GM12878 (cell line): ENCODE data around the gene ZBTB48. TPM values are rescaled to one million over a fixed set of nuclear protein-coding genes. Genes with fewer than 3 reads are reported as not detected.

Experiments used
- ATAC-seq: fragments of 200-7000 bp; cut with Tn5 transposase; 3 replicates; pipeline ENCODE4 v1.9.1; 2020; ENCODE audit warnings: mild to moderate bottlenecking, moderate library complexity
- BruUV-seq: library from RNA; stranded (reverse); fragments of 400-500 nt; replicated peaks from 2 replicates; lab custom pipeline; 2021; lab: Mats Ljungman, UMichigan
- CTCF ChIA-PET: fragments of 300-600 bp; sonication (Branson Sonifier 250); formaldehyde crosslinking; extraction: SDS; loops from one replicate; lab custom pipeline; 2021; ENCODE audit warnings: inconsistent platforms; lab: Yijun Ruan, JAX
- POLR2A ChIA-PET: fragments of 350-600 bp; formaldehyde crosslinking; extraction: SDS; loops from one replicate; lab custom pipeline; 2021; ENCODE audit warnings: inconsistent platforms; lab: Charles Lee
- RAD21 ChIA-PET: fragments of 300-600 bp; sonication (Branson Sonifier 250); formaldehyde crosslinking; loops from one replicate; lab custom pipeline; 2023; ENCODE audit warnings: antibody characterized with exemption; ENCODE audit not compliant: unreplicated experiment; lab: Charles Lee
- SMC1A ChIA-PET: fragments of 300-600 bp; sonication (Branson Sonifier 250); formaldehyde crosslinking; loops from one replicate; lab custom pipeline; 2023; ENCODE audit not compliant: unreplicated experiment, uncharacterized antibody; lab: Charles Lee
- DNase-seq: peaks from one replicate; pipeline ENCODE4 v3.0.0-alpha.2; 2011; ENCODE audit warnings: low read depth, low spot score
- FAIRE-seq: peaks from 3 replicates; lab custom pipeline; 2011; peaks lifted over from hg19 to GRCh38; lab: Jason Lieb, UNC
- H2AFZ ChIP-seq: 2 replicates; pipeline ENCODE4 v1.6.0; 2011; ENCODE audit warnings: low read depth, low read length, control low read depth; ENCODE audit not compliant: control insufficient read depth
- H3K27ac ChIP-seq: 2 replicates; pipeline ENCODE4 v1.5.1; 2011; ENCODE audit warnings: control low read depth; ENCODE audit not compliant: control insufficient read depth, insufficient read depth
- H3K27me3 ChIP-seq, 2 experiments: replicated peaks in 1 of 2; 2 replicates each; pipeline versions ENCODE4 v1.6.0 to v1.6.1; 2011; ENCODE audit warnings: low read length in 1 of 2; ENCODE audit not compliant: control insufficient read depth in 2 of 2, insufficient read depth in 2 of 2
- H3K36me3 ChIP-seq, 2 experiments: 2 replicates each; pipeline ENCODE4 v1.5.1; 2011; ENCODE audit warnings: low read length in 1 of 2; ENCODE audit not compliant: control insufficient read depth in 2 of 2, insufficient read depth in 2 of 2
- H3K4me1 ChIP-seq: 2 replicates; pipeline ENCODE4 v1.6.1; 2011; ENCODE audit warnings: mild to moderate bottlenecking, low read length, moderate library complexity, mixed read lengths; ENCODE audit not compliant: control insufficient read depth, insufficient read depth
- H3K4me2 ChIP-seq: 2 replicates; pipeline ENCODE4 v1.6.0; 2011; ENCODE audit warnings: control low read depth; ENCODE audit not compliant: control insufficient read depth, insufficient read depth
- H3K4me3 ChIP-seq: fragments of 200-600 bp; sonication (generic); 2 replicates; pipeline ENCODE4 v1.5.1; 2016
- H3K79me2 ChIP-seq: 2 replicates; pipeline ENCODE4 v1.6.0; 2011; ENCODE audit warnings: low read length; ENCODE audit not compliant: control insufficient read depth, insufficient read depth
- H3K9ac ChIP-seq: 2 replicates; pipeline ENCODE4 v1.8.0; 2011; ENCODE audit warnings: low read length, control low read depth, mixed read lengths; ENCODE audit not compliant: control insufficient read depth, insufficient read depth
- H3K9me3 ChIP-seq: replicated peaks from 3 replicates; pipeline ENCODE4 v1.5.1; 2011; ENCODE audit warnings: mild to moderate bottlenecking, low read length; ENCODE audit not compliant: control insufficient read depth, insufficient read depth
- H4K20me1 ChIP-seq: 2 replicates; pipeline ENCODE4 v1.6.0; 2011; ENCODE audit not compliant: control insufficient read depth, insufficient read depth
- BHLHE40 ChIP-seq, 2 experiments: fragments of 450-650 bp in 1 of 2; IDR thresholded peaks; 2 replicates each; pipeline ENCODE4 v1.6.1; 2011 to 2017; ENCODE audit warnings: low read depth in 2 of 2, borderline replicate concordance in 1 of 2, improper control_type of control experiment in 1 of 2, low read length in 1 of 2, mild to moderate bottlenecking in 1 of 2
- BMI1 ChIP-seq: fragments of 450-650 bp; IDR thresholded peaks from 2 replicates; pipeline ENCODE4 v1.6.1; 2016; ENCODE audit warnings: mild to moderate bottlenecking, moderate library complexity, borderline replicate concordance
- ESRRA ChIP-seq: IDR thresholded peaks from 2 replicates; pipeline ENCODE4 v1.6.1; 2012; ENCODE audit warnings: mild to moderate bottlenecking, low read length, improper control_type of control experiment
- KAT2A ChIP-seq: conservative IDR thresholded peaks from 2 replicates; pipeline ENCODE4 v1.6.1; 2011; ENCODE audit warnings: low read depth, low read length; ENCODE audit not compliant: control insufficient read depth
- MTA3 ChIP-seq: IDR thresholded peaks from 2 replicates; pipeline ENCODE4 v1.6.1; 2012; ENCODE audit warnings: low read length, inconsistent platforms, borderline replicate concordance
- SIX5 ChIP-seq: IDR thresholded peaks from 2 replicates; pipeline ENCODE4 v1.6.1; 2011; ENCODE audit warnings: mild to moderate bottlenecking, low read depth, low read length, moderate library complexity; ENCODE audit not compliant: severe bottlenecking
- SRF ChIP-seq, 2 experiments: IDR thresholded peaks; 2 replicates each; pipeline ENCODE4 v1.6.1; 2011; ENCODE audit warnings: low read depth in 2 of 2, low read length in 2 of 2, mild to moderate bottlenecking in 1 of 2, moderate library complexity in 1 of 2
- TAF1 ChIP-seq: IDR thresholded peaks from 2 replicates; pipeline ENCODE4 v1.6.1; 2011; ENCODE audit warnings: mild to moderate bottlenecking, low read depth, low read length, borderline replicate concordance
- TARDBP ChIP-seq: IDR thresholded peaks from 2 replicates; pipeline ENCODE4 v1.6.1; 2016; ENCODE audit warnings: borderline replicate concordance
- ZNF207 ChIP-seq: fragments of 450-650 bp; IDR thresholded peaks from 2 replicates; pipeline ENCODE4 v1.6.1; 2014; ENCODE audit warnings: antibody characterized with exemption, mild to moderate bottlenecking, borderline replicate concordance
- ZNF622 ChIP-seq: fragments of 450-650 bp; IDR thresholded peaks from 2 replicates; pipeline ENCODE4 v1.6.1; 2017; ENCODE audit warnings: mild to moderate bottlenecking, inconsistent platforms
- WGBS: methylation state at CpG from one replicate; pipeline ENCODE4 v1.1.6; 2016; ENCODE audit warnings: low lambda C conversion rate; ENCODE audit not compliant: insufficient replicate concordance, insufficient coverage; ENCODE audit errors: missing lambda C conversion rate; 5-methylcytosine and 5-hydroxymethylcytosine counted together
- in situ Hi-C: fragments of 300-500 bp; cut with MboI; formaldehyde crosslinking; loops from 9 replicates; pipeline ENCODE4 v1.14.3; 2018; ENCODE audit warnings: mixed read lengths
- intact Hi-C: fragments of 100-400 bp; cut with micrococcal nuclease; formaldehyde crosslinking; loops from one replicate; pipeline ENCODE4 v1.14.2; 2022; ENCODE audit not compliant: unreplicated experiment
- polyA plus RNA-seq, 11 experiments: library from polyadenylated mRNA; depleted of rRNA in 4 of 11; unstranded in 6 of 11; stranded (reverse) in 5 of 11; fragments of >200 nt; fragmentation: Nextera tagmentation in 4 of 11; fragmentation: Illumina TruSeq in 1 of 11; extraction: Ambion mirVana in 4 of 11; extraction: Trizol in 1 of 11; gene quantifications; 1 replicate in 1 of 11; 2 replicates in 10 of 11; pipeline versions ENCODE4 v1.2.1 to v1.2.3, GENCODE V29; 2011 to 2016; ENCODE audit warnings: inconsistent platforms in 2 of 11, missing spikeins in 2 of 11, low read depth in 1 of 11
- total RNA-seq, 4 experiments: library from RNA; depleted of rRNA in 3 of 4; stranded (reverse); fragments of >200 nt in 3 of 4; fragmentation: Illumina TruSeq in 1 of 4; extraction: Trizol in 1 of 4; gene quantifications; 2 replicates each; pipeline versions ENCODE4 v1.2.1 to v1.2.3, GENCODE V29; 2013 to 2021
- TF ChIP-seq, protein P1 (sequence below): fragments of 450-650 bp; IDR thresholded peaks from 2 replicates; pipeline ENCODE4 v1.6.1; 2017; ENCODE audit warnings: borderline replicate concordance
- TF ChIP-seq, protein P2 (sequence below): fragments of 450-650 bp; IDR thresholded peaks from 2 replicates; pipeline ENCODE4 v1.6.1; 2017; ENCODE audit warnings: mild to moderate bottlenecking, low read depth, inconsistent platforms; ENCODE audit not compliant: poor library complexity, severe bottlenecking
- TF ChIP-seq, protein P3 (sequence below): IDR thresholded peaks from 2 replicates; pipeline ENCODE4 v1.6.1; 2012; ENCODE audit warnings: low read depth, low read length, improper control_type of control experiment

The ZBTB48 gene
- total and polyA plus RNA-seq, 10 of the 15 experiments (the other 5 are each of a cell fraction or from before 2014, with no cell fraction given), result 1.00 to 25.3 (median 16.7) TPM

GRCh38 chr1:6631058-6631457 is 51.3 kb downstream of the ZBTB48 start:
- BruUV-seq, result no TSS peak
- H3K79me2 ChIP-seq, result peaks cover 13% of the 10 kb centered on the region
- no peaks in the 10 kb centered on the region for H4K20me1 ChIP-seq
- H3K4me2 ChIP-seq, result no peak overlapping the region
- no peak overlapping the region for H3K4me3 ChIP-seq
- FAIRE-seq (no peak), DNase-seq (no peak), ATAC-seq (no peak)
- intact Hi-C loops (no loop called here), in situ Hi-C loops (no loop called here)
- H3K9ac ChIP-seq, result no peak overlapping the region
- POLR2A ChIA-PET, result no interaction called here
- 98% methylated on average over 8 of the region's 8 CpGs for WGBS
- H3K27me3 ChIP-seq, result no peaks in the 10 kb centered on the region
- H2AFZ ChIP-seq, result no peak overlapping the region
- SMC1A ChIA-PET, result no interaction called here
- TF ChIP-seq KAT2A, result no peak
- TF ChIP-seq, protein P1, sequence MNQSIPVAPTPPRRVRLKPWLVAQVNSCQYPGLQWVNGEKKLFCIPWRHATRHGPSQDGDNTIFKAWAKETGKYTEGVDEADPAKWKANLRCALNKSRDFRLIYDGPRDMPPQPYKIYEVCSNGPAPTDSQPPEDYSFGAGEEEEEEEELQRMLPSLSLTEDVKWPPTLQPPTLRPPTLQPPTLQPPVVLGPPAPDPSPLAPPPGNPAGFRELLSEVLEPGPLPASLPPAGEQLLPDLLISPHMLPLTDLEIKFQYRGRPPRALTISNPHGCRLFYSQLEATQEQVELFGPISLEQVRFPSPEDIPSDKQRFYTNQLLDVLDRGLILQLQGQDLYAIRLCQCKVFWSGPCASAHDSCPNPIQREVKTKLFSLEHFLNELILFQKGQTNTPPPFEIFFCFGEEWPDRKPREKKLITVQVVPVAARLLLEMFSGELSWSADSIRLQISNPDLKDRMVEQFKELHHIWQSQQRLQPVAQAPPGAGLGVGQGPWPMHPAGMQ, result no peak
- no peak for TF ChIP-seq MTA3
- TF ChIP-seq BMI1, result no peak
- no peak for TF ChIP-seq ESRRA
- TF ChIP-seq, protein P2, sequence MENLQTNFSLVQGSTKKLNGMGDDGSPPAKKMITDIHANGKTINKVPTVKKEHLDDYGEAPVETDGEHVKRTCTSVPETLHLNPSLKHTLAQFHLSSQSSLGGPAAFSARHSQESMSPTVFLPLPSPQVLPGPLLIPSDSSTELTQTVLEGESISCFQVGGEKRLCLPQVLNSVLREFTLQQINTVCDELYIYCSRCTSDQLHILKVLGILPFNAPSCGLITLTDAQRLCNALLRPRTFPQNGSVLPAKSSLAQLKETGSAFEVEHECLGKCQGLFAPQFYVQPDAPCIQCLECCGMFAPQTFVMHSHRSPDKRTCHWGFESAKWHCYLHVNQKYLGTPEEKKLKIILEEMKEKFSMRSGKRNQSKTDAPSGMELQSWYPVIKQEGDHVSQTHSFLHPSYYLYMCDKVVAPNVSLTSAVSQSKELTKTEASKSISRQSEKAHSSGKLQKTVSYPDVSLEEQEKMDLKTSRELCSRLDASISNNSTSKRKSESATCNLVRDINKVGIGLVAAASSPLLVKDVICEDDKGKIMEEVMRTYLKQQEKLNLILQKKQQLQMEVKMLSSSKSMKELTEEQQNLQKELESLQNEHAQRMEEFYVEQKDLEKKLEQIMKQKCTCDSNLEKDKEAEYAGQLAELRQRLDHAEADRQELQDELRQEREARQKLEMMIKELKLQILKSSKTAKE, result no peak
- TF ChIP-seq BHLHE40 (IDR thresholded peaks at IDR 0.05; ENCODE audit: borderline replicate concordance in 1 of 2, low read depth in 2 of 2, low read length in 1 of 2), result no peak
- no peak for TF ChIP-seq TAF1
- TF ChIP-seq, protein P3, sequence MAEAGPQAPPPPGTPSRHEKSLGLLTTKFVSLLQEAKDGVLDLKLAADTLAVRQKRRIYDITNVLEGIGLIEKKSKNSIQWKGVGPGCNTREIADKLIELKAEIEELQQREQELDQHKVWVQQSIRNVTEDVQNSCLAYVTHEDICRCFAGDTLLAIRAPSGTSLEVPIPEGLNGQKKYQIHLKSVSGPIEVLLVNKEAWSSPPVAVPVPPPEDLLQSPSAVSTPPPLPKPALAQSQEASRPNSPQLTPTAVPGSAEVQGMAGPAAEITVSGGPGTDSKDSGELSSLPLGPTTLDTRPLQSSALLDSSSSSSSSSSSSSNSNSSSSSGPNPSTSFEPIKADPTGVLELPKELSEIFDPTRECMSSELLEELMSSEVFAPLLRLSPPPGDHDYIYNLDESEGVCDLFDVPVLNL, result no peak
- no peak for TF ChIP-seq ZNF622
- no peak for TF ChIP-seq ZNF207
- no peak for TF ChIP-seq TARDBP
- TF ChIP-seq SRF (IDR thresholded peaks at IDR 0.05; ENCODE audit: low read depth in 2 of 2, low read length in 2 of 2), result no peak
- TF ChIP-seq SIX5, result no peak
- CTCF ChIA-PET, result interaction anchor here (0.6 kb wide), 1 partner anchor 1183 kb away, joined by 3 read pairs; no protein-coding TSS in a partner anchor
- H3K9me3 ChIP-seq, result no peaks in the 10 kb centered on the region
- no peak overlapping the region for H3K27ac ChIP-seq
- peaks cover 12% of the 10 kb centered on the region for H3K4me1 ChIP-seq
- RAD21 ChIA-PET, result no interaction called here
- peaks cover 12 to 21% of the 10 kb centered on the region in 2 experiments; a peak in 3 of 4 replicates for H3K36me3 ChIP-seq
